K562 (cell line): Measurements from ENCODE around the gene FOXD2. TPM values are rescaled to one million over a fixed set of nuclear protein-coding genes. Genes with fewer than 3 reads are reported as not detected.

Experiments used
- ATAC-seq: fragments of 200-7000 bp; cut with Tn5 transposase; 3 replicates; pipeline ENCODE4 v1.9.1; 2020; ENCODE audit warnings: moderate library complexity
- BruUV-seq: library from RNA; stranded (reverse); fragments of 400-500 nt; replicated peaks from 2 replicates; lab custom pipeline; 2021; lab: Mats Ljungman, UMichigan
- CTCF ChIA-PET: fragments of 300-600 bp; formaldehyde crosslinking; extraction: SDS; loops from one replicate; lab custom pipeline; 2021; ENCODE audit warnings: low intra/inter-chr PET ratio; lab: Yijun Ruan, JAX
- POLR2A ChIA-PET: fragments of 300-600, 350-650 bp; sonication (Branson Sonifier 250); formaldehyde crosslinking; extraction: SDS; loops from one replicate; lab custom pipeline; 2021; ENCODE audit warnings: antibody characterized with exemption, inconsistent platforms; lab: Yijun Ruan, JAX
- DNase-seq, 4 experiments: peaks; one replicate each; pipeline versions ENCODE4 v3.0.0 to v3.0.0-alpha.2; 2011 to 2018; ENCODE audit warnings: low spot score in 3 of 4, mixed read lengths in 3 of 4; ENCODE audit errors: extremely low read depth in 1 of 4
- FAIRE-seq: peaks from 2 replicates; lab custom pipeline; 2011; peaks lifted over from hg19 to GRCh38; lab: Jason Lieb, UNC
- H2AFZ ChIP-seq: 2 replicates; pipeline ENCODE4 v1.6.0; 2011; ENCODE audit warnings: low read depth, low read length, control low read depth, inconsistent platforms
- H3K27ac ChIP-seq: fragments of 200-600 bp; 3 replicates; pipeline ENCODE4 v1.8.0; 2011; ENCODE audit warnings: low read depth, mild to moderate bottlenecking, control low read depth, inconsistent platforms, low read length, moderate library complexity, mixed read lengths; ENCODE audit errors: extremely low read depth
- H3K27me3 ChIP-seq, 2 experiments: fragments of 300-600 bp in 1 of 2; 2 replicates in 1 of 2; 3 replicates in 1 of 2; pipeline versions ENCODE4 v1.6.0 to v1.8.0; 2011; ENCODE audit warnings: inconsistent platforms in 2 of 2, low read length in 2 of 2, mild to moderate bottlenecking in 1 of 2, mixed read lengths in 1 of 2, moderate library complexity in 1 of 2; ENCODE audit not compliant: control insufficient read depth in 2 of 2, insufficient read depth in 2 of 2
- H3K36me3 ChIP-seq: fragments of 300-600 bp; 3 replicates; pipeline ENCODE4 v1.8.0; 2011; ENCODE audit warnings: mild to moderate bottlenecking, low read length, inconsistent platforms; ENCODE audit not compliant: control insufficient read depth, insufficient read depth
- H3K4me1 ChIP-seq, 2 experiments: fragments of 200-600 bp in 1 of 2; replicated peaks in 1 of 2; 2 replicates in 1 of 2; 3 replicates in 1 of 2; pipeline versions ENCODE4 v1.5.1 to v1.8.0; 2011; ENCODE audit warnings: inconsistent platforms in 2 of 2, low read length in 2 of 2, mild to moderate bottlenecking in 1 of 2, mixed read lengths in 1 of 2, moderate library complexity in 1 of 2; ENCODE audit not compliant: control insufficient read depth in 2 of 2, insufficient read depth in 2 of 2
- H3K4me2 ChIP-seq: 2 replicates; pipeline ENCODE4 v1.6.1; 2011; ENCODE audit warnings: low read length, control low read depth, inconsistent platforms, mixed read lengths; ENCODE audit not compliant: insufficient read depth
- H3K4me3 ChIP-seq: fragments of 200-600 bp; sonication (generic), shearing (Covaris generic); 2 replicates; pipeline ENCODE4 v1.5.1; 2016; ENCODE audit warnings: control low read depth, inconsistent platforms
- H3K79me2 ChIP-seq: fragments of 200-600 bp; 3 replicates; pipeline ENCODE4 v1.8.0; 2011; ENCODE audit warnings: low read length, inconsistent platforms; ENCODE audit not compliant: control insufficient read depth, insufficient read depth
- H3K9ac ChIP-seq, 2 experiments: 2 replicates each; pipeline versions ENCODE4 v1.6.0 to v1.6.1; 2011; ENCODE audit warnings: low read depth in 2 of 2, low read length in 2 of 2, control low read depth in 1 of 2, inconsistent platforms in 1 of 2, mild to moderate bottlenecking in 1 of 2, mixed read lengths in 1 of 2; ENCODE audit not compliant: insufficient read depth in 1 of 2
- H3K9me1 ChIP-seq: one replicate; pipeline ENCODE4 v1.6.0; 2011; ENCODE audit warnings: inconsistent platforms, mild to moderate bottlenecking, low read length, moderate library complexity; ENCODE audit not compliant: control insufficient read depth, insufficient read depth
- H3K9me3 ChIP-seq: replicated peaks from 2 replicates; pipeline ENCODE4 v1.5.1; 2011; ENCODE audit warnings: low read depth, low read length, inconsistent platforms; ENCODE audit not compliant: control insufficient read depth, insufficient read depth
- H4K20me1 ChIP-seq: replicated peaks from 2 replicates; pipeline ENCODE4 v1.6.1; 2011; ENCODE audit warnings: low read length, inconsistent platforms, mixed read lengths; ENCODE audit not compliant: control insufficient read depth, insufficient read depth
- CC2D1A ChIP-seq: fragments of 450-650 bp; IDR thresholded peaks from 2 replicates; pipeline ENCODE4 v1.6.1; 2017; ENCODE audit warnings: mild to moderate bottlenecking
- HOXB6 ChIP-seq: fragments of 250-450 bp; sonication (Bioruptor Pico); IDR thresholded peaks from 2 replicates; pipeline ENCODE4 v1.5.1; 2022; ENCODE audit warnings: mild to moderate bottlenecking, borderline replicate concordance
- PYGO2 ChIP-seq: fragments of 450-650 bp; IDR thresholded peaks from 2 replicates; pipeline ENCODE4 v1.6.1; 2016; ENCODE audit warnings: mild to moderate bottlenecking, missing genetic modification characterization, moderate library complexity, missing compliant biosample characterization
- RBM17 ChIP-seq: fragments of 200-400 bp; formaldehyde crosslinking; IDR thresholded peaks from 2 replicates; pipeline ENCODE4 v1.6.1; 2017; ENCODE audit warnings: low read depth, mild to moderate bottlenecking, low read length, borderline replicate concordance
- SMAD4 ChIP-seq: fragments of 250-450 bp; sonication (Bioruptor Pico); conservative IDR thresholded peaks from 2 replicates; pipeline ENCODE4 v1.8.0; 2021; ENCODE audit warnings: inconsistent platforms, mild to moderate bottlenecking, moderate library complexity
- ZNF436 ChIP-seq: fragments of 250-450, 450-650 bp; sonication (Bioruptor Pico); formaldehyde crosslinking; IDR thresholded peaks from 2 replicates; pipeline ENCODE4 v1.7.0; 2020; ENCODE audit warnings: mild to moderate bottlenecking
- ZNF584 ChIP-seq: fragments of 200-800 bp; sonication (Bioruptor generic); IDR thresholded peaks from 2 replicates; pipeline ENCODE4 v1.6.1; 2016; ENCODE audit warnings: low read depth, mild to moderate bottlenecking, missing genetic modification characterization, missing compliant biosample characterization
- WGBS: fragments of 100-300 bp; shearing (Covaris generic); methylation state at CpG from one replicate; pipeline ENCODE4 v1.1.6; 2016; ENCODE audit warnings: low coverage, mixed read lengths; ENCODE audit not compliant: insufficient coverage; ENCODE audit errors: missing lambda C conversion rate; 5-methylcytosine and 5-hydroxymethylcytosine counted together
- in situ Hi-C: fragments of 300-500 bp; cut with MboI; formaldehyde crosslinking; loops from 4 replicates; pipeline ENCODE4 v1.15.0; 2018; ENCODE audit warnings: inconsistent platforms, mixed read lengths
- intact Hi-C: fragments of 100-400 bp; cut with micrococcal nuclease; formaldehyde crosslinking; loops from 2 replicates; pipeline ENCODE4 v1.14.2; 2022
- polyA plus RNA-seq, 8 experiments: library from polyadenylated mRNA; depleted of rRNA in 4 of 8; stranded (reverse) in 5 of 8; unstranded in 3 of 8; fragments of >200 nt; fragmentation: Nextera tagmentation in 2 of 8; fragmentation: Illumina TruSeq in 1 of 8; extraction: Ambion mirVana in 2 of 8; extraction: Trizol in 1 of 8; gene quantifications; 2 replicates each; pipeline versions ENCODE4 v1.2.1 to v1.2.3, GENCODE V29; 2011 to 2014; ENCODE audit warnings: inconsistent platforms in 1 of 8, missing spikeins in 1 of 8
- total RNA-seq, 7 experiments: library from RNA; depleted of rRNA in 6 of 7; stranded (reverse); fragments of >200 nt in 6 of 7; fragmentation: Illumina TruSeq in 2 of 7; extraction: Trizol in 2 of 7; gene quantifications; 2 replicates each; pipeline versions ENCODE4 v1.2.1 to v1.2.3, GENCODE V29; 2011 to 2021; ENCODE audit warnings: low replicate concordance in 1 of 7
- TF ChIP-seq, protein P1 (sequence below): fragments of 450-650 bp; IDR thresholded peaks from 2 replicates; pipeline ENCODE4 v1.6.1; 2017; ENCODE audit warnings: antibody characterized with exemption, mild to moderate bottlenecking
- TF ChIP-seq, protein P2 (sequence below): sonication (generic); formaldehyde crosslinking; IDR thresholded peaks from 2 replicates; pipeline ENCODE4 v1.8.1; 2023; ENCODE audit warnings: mild to moderate bottlenecking, missing genetic modification reagents
- TF ChIP-seq, protein P3 (sequence below): fragments of 450-650 bp; IDR thresholded peaks from 2 replicates; pipeline ENCODE4 v1.7.0; 2016; ENCODE audit warnings: borderline replicate concordance

Gene FOXD2
- total and polyA plus RNA-seq, 9 of the 15 experiments (the other 6 are each of a cell fraction or from before 2014, with no cell fraction given), result 0.06 to 1.2 (median 0.22) TPM

DNA sequence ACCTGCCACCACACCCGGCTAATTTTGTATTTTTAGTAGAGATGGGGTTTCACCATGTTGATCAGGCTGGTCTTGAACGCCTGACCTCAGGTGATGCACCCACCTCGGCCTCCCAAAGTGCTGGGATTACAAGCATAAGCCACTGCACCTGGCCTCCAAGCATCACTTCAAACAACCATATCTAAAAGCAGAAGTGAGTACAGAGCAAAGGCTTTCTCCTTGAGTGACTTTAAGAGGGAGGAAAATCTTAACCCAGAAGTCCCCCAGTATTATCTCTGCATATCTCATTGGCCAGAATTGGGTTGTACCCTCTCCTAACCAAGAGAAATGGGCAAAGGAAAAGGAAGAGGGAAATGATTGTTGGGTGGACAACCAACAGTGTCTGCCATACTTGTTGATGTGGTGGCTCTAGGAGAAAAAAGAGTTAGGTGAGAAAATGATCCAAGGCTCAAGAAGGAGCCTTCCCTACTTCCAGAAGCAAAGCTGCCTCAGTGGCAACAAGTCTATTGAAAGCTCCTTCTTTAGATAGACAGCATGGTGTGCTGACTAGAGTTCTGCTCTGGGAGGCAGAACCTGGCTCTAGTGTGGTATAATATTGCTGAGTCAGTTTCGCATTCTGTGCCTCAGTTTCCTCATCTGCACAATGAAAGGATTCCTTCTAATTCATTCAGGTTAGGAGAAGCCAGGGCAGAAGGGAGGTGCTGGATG lies 38.6 kb upstream of the FOXD2 start (continued):
- TF ChIP-seq, protein P1, sequence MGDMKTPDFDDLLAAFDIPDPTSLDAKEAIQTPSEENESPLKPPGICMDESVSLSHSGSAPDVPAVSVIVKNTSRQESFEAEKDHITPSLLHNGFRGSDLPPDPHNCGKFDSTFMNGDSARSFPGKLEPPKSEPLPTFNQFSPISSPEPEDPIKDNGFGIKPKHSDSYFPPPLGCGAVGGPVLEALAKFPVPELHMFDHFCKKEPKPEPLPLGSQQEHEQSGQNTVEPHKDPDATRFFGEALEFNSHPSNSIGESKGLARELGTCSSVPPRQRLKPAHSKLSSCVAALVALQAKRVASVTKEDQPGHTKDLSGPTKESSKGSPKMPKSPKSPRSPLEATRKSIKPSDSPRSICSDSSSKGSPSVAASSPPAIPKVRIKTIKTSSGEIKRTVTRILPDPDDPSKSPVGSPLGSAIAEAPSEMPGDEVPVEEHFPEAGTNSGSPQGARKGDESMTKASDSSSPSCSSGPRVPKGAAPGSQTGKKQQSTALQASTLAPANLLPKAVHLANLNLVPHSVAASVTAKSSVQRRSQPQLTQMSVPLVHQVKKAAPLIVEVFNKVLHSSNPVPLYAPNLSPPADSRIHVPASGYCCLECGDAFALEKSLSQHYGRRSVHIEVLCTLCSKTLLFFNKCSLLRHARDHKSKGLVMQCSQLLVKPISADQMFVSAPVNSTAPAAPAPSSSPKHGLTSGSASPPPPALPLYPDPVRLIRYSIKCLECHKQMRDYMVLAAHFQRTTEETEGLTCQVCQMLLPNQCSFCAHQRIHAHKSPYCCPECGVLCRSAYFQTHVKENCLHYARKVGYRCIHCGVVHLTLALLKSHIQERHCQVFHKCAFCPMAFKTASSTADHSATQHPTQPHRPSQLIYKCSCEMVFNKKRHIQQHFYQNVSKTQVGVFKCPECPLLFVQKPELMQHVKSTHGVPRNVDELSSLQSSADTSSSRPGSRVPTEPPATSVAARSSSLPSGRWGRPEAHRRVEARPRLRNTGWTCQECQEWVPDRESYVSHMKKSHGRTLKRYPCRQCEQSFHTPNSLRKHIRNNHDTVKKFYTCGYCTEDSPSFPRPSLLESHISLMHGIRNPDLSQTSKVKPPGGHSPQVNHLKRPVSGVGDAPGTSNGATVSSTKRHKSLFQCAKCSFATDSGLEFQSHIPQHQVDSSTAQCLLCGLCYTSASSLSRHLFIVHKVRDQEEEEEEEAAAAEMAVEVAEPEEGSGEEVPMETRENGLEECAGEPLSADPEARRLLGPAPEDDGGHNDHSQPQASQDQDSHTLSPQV, result no peak

DNA sequence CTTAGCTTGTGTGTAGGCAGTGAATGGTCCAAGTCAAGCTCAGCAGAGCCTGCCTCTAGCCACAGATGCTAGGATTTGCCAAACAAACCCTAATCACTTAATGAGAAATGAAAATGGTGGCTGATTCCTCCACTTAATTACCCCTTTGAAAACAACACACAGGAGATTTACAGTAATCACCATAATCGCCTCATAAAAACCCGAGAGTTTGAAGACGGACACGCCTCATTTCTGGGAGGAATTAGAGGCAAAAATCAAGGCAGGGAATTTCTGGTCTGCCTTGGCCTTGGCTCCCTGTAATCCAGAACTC lies 38.0 kb upstream of the FOXD2 start:
- in situ Hi-C loops, result no loop called here
- H3K27me3 ChIP-seq, result peaks cover 37 to 65% of the 10 kb centered on the region in 2 experiments
- H3K4me1 ChIP-seq, result no peaks in the 10 kb centered on the region
- H3K27ac ChIP-seq, result no peak overlapping the region
- no peak overlapping the region for H2AFZ ChIP-seq
- H3K9me1 ChIP-seq, result no peaks in the 10 kb centered on the region
- no peak overlapping the region for H3K4me2 ChIP-seq
- ChIA-PET CTCF (no interaction called here), POLR2A (interaction anchor here (0.9 to 1.0 kb wide), 2 partner anchors 11 kb away, joined by 3 to 6 read pairs; no protein-coding TSS in a partner anchor)
- no peaks in the 10 kb centered on the region for H3K9me3 ChIP-seq
- ATAC-seq (no peak), FAIRE-seq (no peak), DNase-seq (no peak)
- H3K9ac ChIP-seq, result no peak overlapping the region
- no peaks in the 10 kb centered on the region for H4K20me1 ChIP-seq
- H3K4me3 ChIP-seq, result no peak overlapping the region
- no peaks in the 10 kb centered on the region for H3K36me3 ChIP-seq
- no peaks in the 10 kb centered on the region for H3K79me2 ChIP-seq
- BruUV-seq, result no TSS peak
- intact Hi-C loops, result no loop called here
- WGBS, result 0% methylated on average over 4 of the region's 4 CpGs
- TF ChIP-seq SMAD4 (no peak), CC2D1A (no peak), PYGO2 (no peak), ZNF584 (CRISPR knock-in tag) (no peak), ZNF436 (CRISPR knock-in tag) (no peak), HOXB6 (no peak), RBM17 (no peak)
- TF ChIP-seq, protein P2, sequence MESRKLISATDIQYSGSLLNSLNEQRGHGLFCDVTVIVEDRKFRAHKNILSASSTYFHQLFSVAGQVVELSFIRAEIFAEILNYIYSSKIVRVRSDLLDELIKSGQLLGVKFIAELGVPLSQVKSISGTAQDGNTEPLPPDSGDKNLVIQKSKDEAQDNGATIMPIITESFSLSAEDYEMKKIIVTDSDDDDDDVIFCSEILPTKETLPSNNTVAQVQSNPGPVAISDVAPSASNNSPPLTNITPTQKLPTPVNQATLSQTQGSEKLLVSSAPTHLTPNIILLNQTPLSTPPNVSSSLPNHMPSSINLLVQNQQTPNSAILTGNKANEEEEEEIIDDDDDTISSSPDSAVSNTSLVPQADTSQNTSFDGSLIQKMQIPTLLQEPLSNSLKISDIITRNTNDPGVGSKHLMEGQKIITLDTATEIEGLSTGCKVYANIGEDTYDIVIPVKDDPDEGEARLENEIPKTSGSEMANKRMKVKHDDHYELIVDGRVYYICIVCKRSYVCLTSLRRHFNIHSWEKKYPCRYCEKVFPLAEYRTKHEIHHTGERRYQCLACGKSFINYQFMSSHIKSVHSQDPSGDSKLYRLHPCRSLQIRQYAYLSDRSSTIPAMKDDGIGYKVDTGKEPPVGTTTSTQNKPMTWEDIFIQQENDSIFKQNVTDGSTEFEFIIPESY (CRISPR knock-in tag), result no peak
- TF ChIP-seq, protein P3, sequence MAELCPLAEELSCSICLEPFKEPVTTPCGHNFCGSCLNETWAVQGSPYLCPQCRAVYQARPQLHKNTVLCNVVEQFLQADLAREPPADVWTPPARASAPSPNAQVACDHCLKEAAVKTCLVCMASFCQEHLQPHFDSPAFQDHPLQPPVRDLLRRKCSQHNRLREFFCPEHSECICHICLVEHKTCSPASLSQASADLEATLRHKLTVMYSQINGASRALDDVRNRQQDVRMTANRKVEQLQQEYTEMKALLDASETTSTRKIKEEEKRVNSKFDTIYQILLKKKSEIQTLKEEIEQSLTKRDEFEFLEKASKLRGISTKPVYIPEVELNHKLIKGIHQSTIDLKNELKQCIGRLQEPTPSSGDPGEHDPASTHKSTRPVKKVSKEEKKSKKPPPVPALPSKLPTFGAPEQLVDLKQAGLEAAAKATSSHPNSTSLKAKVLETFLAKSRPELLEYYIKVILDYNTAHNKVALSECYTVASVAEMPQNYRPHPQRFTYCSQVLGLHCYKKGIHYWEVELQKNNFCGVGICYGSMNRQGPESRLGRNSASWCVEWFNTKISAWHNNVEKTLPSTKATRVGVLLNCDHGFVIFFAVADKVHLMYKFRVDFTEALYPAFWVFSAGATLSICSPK, result no peak
